ENCODE results near the gene SMLR1. TPM values are rescaled to one million over a fixed set of nuclear protein-coding genes. Genes with fewer than 3 reads are reported as not detected.

The SMLR1 gene
- total RNA-seq, 1 experiment from 2014 or later = not detected

DNA sequence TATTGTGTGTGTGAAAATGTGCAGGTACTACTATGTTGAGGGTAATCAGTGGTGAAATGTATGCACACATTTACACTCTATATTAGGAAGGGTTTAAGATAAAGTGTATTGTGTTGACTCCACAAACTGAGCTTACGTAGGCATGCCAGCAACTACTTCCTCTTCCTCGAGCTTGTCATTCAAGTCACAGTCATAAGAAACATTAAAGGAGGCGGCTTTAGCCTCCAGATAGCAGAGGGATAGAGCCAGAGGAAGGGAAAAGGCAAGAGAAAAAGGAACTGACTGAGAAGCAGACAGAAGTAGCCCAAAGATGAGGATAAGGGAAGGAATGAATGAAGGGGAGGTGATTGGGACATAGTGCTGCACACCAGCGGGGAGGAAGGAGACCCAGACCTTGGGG is 55.2 kb downstream of the SMLR1 start:
- no peak overlapping the region for H3K9ac ChIP-seq (ENCODE audit: low read length)
- H3K9me2 ChIP-seq (ENCODE audit: insufficient read depth) = no peaks in the 10 kb centered on the region
- no peak overlapping the region for H3K27ac ChIP-seq (ENCODE audit: low read depth, low read length)
- no peaks in the 10 kb centered on the region for H3K27me3 ChIP-seq (ENCODE audit: insufficient read depth, low read length)
- H3K79me2 ChIP-seq (ENCODE audit: insufficient read depth, low read length) = no peaks in the 10 kb centered on the region
- RAD21 ChIA-PET (ENCODE audit: low non-redundant PET in 1 of 2, low total read pairs in 2 of 2, uncharacterized antibody in 2 of 2, unreplicated experiment in 2 of 2) = no interaction called here
- CTCF ChIA-PET = interaction anchor here (0.9 kb wide), 1 partner anchor 10 kb away, joined by 3 read pairs; no protein-coding TSS in a partner anchor
- no peaks in the 10 kb centered on the region for H3K36me3 ChIP-seq (ENCODE audit: control insufficient read depth in 1 of 2, insufficient read depth in 2 of 2, low read length in 2 of 2)
- no peak for ATAC-seq
- no peaks in the 10 kb centered on the region for H3K9me3 ChIP-seq (ENCODE audit: control insufficient read depth in 1 of 2, insufficient read depth in 1 of 2, low read depth in 1 of 2, low read length in 2 of 2)
- intact Hi-C loops (cut with micrococcal nuclease) = no loop called here
- no peaks in the 10 kb centered on the region for H3K4me1 ChIP-seq (ENCODE audit: control insufficient read depth in 1 of 2, insufficient read depth in 2 of 2, low read length in 2 of 2)
- no peak overlapping the region for H2AFZ ChIP-seq (ENCODE audit: low read depth, low read length, poor library complexity, severe bottlenecking)
- TF ChIP-seq POLR2A (IDR thresholded peaks at IDR 0.05; ENCODE audit: borderline replicate concordance, extremely low read depth, insufficient read depth, insufficient read length) = no peak
- DNase-seq (ENCODE audit: low read depth, low spot score) = no peak
- BruUV-seq (replicated peaks) = no TSS peak
- no peak overlapping the region for H3K4me2 ChIP-seq (ENCODE audit: low read length)
- no peak overlapping the region for H3K4me3 ChIP-seq (replicated peaks in 1 of 2; ENCODE audit: low read depth in 1 of 2, low read length in 2 of 2)
- POLR2A ChIA-PET = no interaction called here
- H4K20me1 ChIP-seq (ENCODE audit: insufficient read depth) = no peaks in the 10 kb centered on the region

DNA sequence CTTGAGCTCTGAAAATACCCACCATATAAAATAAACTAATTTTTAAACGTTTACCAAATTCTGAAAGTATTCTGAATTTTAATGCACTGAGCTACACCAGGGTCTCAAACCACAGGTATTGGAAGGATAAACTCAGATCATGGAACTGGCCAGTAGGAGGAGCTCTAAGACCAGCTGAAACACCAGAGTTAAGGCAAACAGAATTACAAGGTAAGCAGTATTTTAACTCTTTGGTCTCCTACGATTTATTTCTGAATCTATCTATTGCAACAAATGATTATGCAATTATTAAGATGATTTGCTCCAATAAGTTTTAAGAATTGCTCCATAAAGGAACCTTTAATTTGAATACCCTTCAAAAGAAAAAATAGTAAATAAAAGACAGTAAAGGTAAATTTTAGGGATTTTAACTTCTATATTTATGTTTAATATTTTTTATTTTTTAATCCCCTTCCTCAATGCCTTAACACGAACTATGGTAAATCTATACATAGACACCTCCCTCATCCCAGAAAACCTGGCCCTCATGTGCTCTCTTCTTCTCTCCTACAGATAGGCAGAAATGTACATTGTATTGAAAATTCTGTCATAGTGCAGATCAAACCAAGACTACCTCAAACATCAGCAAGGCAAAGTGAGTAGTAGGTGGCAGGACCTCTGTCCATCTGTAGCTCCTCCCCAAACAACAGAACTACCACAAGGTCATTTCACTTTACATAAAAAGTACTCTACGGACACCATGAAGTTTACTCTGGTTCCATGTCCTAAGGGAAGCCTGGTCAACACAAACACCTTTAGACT is 58.4 kb downstream of the SMLR1 start:
- Histone ChIP-seq H3K9me2 (ENCODE audit: insufficient read depth) (no peaks in the 10 kb centered on the region), H3K27me3 (ENCODE audit: insufficient read depth, low read length) (no peaks in the 10 kb centered on the region), H4K20me1 (ENCODE audit: insufficient read depth) (no peaks in the 10 kb centered on the region), H2AFZ (ENCODE audit: low read depth, low read length, poor library complexity, severe bottlenecking) (no peak overlapping the region), H3K4me2 (ENCODE audit: low read length) (no peak overlapping the region), H3K9ac (ENCODE audit: low read length) (no peak overlapping the region), H3K79me2 (ENCODE audit: insufficient read depth, low read length) (no peaks in the 10 kb centered on the region), H3K4me1 (ENCODE audit: control insufficient read depth in 1 of 2, insufficient read depth in 2 of 2, low read length in 2 of 2) (no peaks in the 10 kb centered on the region), H3K4me3 (replicated peaks in 1 of 2; ENCODE audit: low read depth in 1 of 2, low read length in 2 of 2) (no peak overlapping the region), H3K27ac (ENCODE audit: low read depth, low read length) (no peak overlapping the region), H3K36me3 (ENCODE audit: control insufficient read depth in 1 of 2, insufficient read depth in 2 of 2, low read length in 2 of 2) (peaks cover 0 to 7% of the 10 kb centered on the region in 2 experiments; a peak in 1 of 4 replicates), H3K9me3 (ENCODE audit: control insufficient read depth in 1 of 2, insufficient read depth in 1 of 2, low read depth in 1 of 2, low read length in 2 of 2) (no peaks in the 10 kb centered on the region)
- no TSS peak for BruUV-seq (replicated peaks)
- ChIA-PET CTCF (interaction anchor here (0.8 to 6.5 kb wide), 16 partner anchors 8 to 1024 kb away, joined by 3 to 123 read pairs (median 6); partner anchors contain the start of gene MED23), RAD21 (ENCODE audit: low non-redundant PET in 1 of 2, low total read pairs in 2 of 2, uncharacterized antibody in 2 of 2, unreplicated experiment in 2 of 2) (interaction anchor here (0.6 to 1.5 kb wide), 5 partner anchors 231 to 711 kb away, joined by 3 to 12 read pairs (median 4); no protein-coding TSS in a partner anchor), POLR2A (interaction anchor here (1.8 kb wide), 1 partner anchor 231 kb away, joined by 8 read pairs; no protein-coding TSS in a partner anchor)
- TF ChIP-seq, protein P1, sequence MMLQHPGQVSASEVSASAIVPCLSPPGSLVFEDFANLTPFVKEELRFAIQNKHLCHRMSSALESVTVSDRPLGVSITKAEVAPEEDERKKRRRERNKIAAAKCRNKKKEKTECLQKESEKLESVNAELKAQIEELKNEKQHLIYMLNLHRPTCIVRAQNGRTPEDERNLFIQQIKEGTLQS (IDR thresholded peaks at IDR 0.05) = no peak
- TF ChIP-seq, protein P2, sequence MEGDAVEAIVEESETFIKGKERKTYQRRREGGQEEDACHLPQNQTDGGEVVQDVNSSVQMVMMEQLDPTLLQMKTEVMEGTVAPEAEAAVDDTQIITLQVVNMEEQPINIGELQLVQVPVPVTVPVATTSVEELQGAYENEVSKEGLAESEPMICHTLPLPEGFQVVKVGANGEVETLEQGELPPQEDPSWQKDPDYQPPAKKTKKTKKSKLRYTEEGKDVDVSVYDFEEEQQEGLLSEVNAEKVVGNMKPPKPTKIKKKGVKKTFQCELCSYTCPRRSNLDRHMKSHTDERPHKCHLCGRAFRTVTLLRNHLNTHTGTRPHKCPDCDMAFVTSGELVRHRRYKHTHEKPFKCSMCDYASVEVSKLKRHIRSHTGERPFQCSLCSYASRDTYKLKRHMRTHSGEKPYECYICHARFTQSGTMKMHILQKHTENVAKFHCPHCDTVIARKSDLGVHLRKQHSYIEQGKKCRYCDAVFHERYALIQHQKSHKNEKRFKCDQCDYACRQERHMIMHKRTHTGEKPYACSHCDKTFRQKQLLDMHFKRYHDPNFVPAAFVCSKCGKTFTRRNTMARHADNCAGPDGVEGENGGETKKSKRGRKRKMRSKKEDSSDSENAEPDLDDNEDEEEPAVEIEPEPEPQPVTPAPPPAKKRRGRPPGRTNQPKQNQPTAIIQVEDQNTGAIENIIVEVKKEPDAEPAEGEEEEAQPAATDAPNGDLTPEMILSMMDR (IDR thresholded peaks at IDR 0.05 in 2 of 3, conservative IDR thresholded peaks at IDR 0.05 in 1 of 3; ENCODE audit: borderline replicate concordance in 1 of 3, insufficient read depth in 1 of 3, low read depth in 2 of 3, low read length in 2 of 3) = peak; percentile 74 to 90 (median 84)
- no peak for TF ChIP-seq ZNF274 (IDR thresholded peaks at IDR 0.05; ENCODE audit: low read depth, low read length)
- TF ChIP-seq RAD21 (IDR thresholded peaks at IDR 0.05; ENCODE audit: low read depth) = peak; percentile 96
- TF ChIP-seq POLR2AphosphoS5 (IDR thresholded peaks at IDR 0.05; ENCODE audit: low read depth, low read length) = no peak
- no peak for TF ChIP-seq CEBPB (IDR thresholded peaks at IDR 0.05; ENCODE audit: low read depth)
- no peak for TF ChIP-seq EZH2 (IDR thresholded peaks at IDR 0.05)
- TF ChIP-seq JUND (IDR thresholded peaks at IDR 0.05) = no peak
- no peak for TF ChIP-seq SIN3A (IDR thresholded peaks at IDR 0.05; ENCODE audit: low read depth)
- TF ChIP-seq, protein P3, sequence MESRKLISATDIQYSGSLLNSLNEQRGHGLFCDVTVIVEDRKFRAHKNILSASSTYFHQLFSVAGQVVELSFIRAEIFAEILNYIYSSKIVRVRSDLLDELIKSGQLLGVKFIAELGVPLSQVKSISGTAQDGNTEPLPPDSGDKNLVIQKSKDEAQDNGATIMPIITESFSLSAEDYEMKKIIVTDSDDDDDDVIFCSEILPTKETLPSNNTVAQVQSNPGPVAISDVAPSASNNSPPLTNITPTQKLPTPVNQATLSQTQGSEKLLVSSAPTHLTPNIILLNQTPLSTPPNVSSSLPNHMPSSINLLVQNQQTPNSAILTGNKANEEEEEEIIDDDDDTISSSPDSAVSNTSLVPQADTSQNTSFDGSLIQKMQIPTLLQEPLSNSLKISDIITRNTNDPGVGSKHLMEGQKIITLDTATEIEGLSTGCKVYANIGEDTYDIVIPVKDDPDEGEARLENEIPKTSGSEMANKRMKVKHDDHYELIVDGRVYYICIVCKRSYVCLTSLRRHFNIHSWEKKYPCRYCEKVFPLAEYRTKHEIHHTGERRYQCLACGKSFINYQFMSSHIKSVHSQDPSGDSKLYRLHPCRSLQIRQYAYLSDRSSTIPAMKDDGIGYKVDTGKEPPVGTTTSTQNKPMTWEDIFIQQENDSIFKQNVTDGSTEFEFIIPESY (IDR thresholded peaks at IDR 0.05; ENCODE audit: extremely low read depth, insufficient replicate concordance, low read length) = no peak
- no peak for TF ChIP-seq SRF (IDR thresholded peaks at IDR 0.05; ENCODE audit: low read depth)
- TF ChIP-seq POLR2A (IDR thresholded peaks at IDR 0.05; ENCODE audit: borderline replicate concordance, extremely low read depth, insufficient read depth, insufficient read length) = no peak
- intact Hi-C loops (cut with micrococcal nuclease) = loop anchor here (1.0 to 5.0 kb wide), 4 partner anchors 231 to 743 kb away; partner anchors contain the start of gene MED23
- peak; percentile 80 for DNase-seq (ENCODE audit: low read depth, low spot score)
- peak; percentile 95 for ATAC-seq

Measured in HCT116 (cell line).